ENCODE results near the gene CCDC7.
"Not testable (repeated sequence)": the region's sequence is repeated elsewhere in the genome, so short reads cannot be mapped to it uniquely, and the experiment has no call there.

The CCDC7 gene

GRCh38 chr10:32890444-32890843 lies 444.5 kb downstream of the CCDC7 start:
- DNase-seq: no peak

GRCh38 chr10:32891261-32891660 lies 445.3 kb downstream of the CCDC7 start:
- no peak for DNase-seq

- no peak for DNase-seq
Measured at GRCh38 chr10:32893434-32893833, 447.5 kb downstream of the CCDC7 start.

GRCh38 chr10:32893916-32894664 lies 448.1 kb downstream of the CCDC7 start:
- no peak for DNase-seq

GRCh38 chr10:32895200-32895968 lies 449.4 kb downstream of the CCDC7 start:
- DNase-seq: not testable (repeated sequence)

- no peak for DNase-seq
Measured at GRCh38 chr10:32901815-32902214, 455.9 kb downstream of the CCDC7 start.

- no peak for DNase-seq
Measured at GRCh38 chr10:32905466-32905865, 459.5 kb downstream of the CCDC7 start.

- DNase-seq: no peak
Measured at GRCh38 chr10:32906595-32906994, 460.7 kb downstream of the CCDC7 start.

GRCh38 chr10:32909456-32909855 lies 463.5 kb downstream of the CCDC7 start:
- DNase-seq: no peak

- not testable (repeated sequence) for DNase-seq
Measured at GRCh38 chr10:32909970-32910369, 464.0 kb downstream of the CCDC7 start.

- no peak for DNase-seq
Measured at GRCh38 chr10:32911285-32912016, 465.5 kb downstream of the CCDC7 start.

- not testable (repeated sequence) for DNase-seq
Measured at GRCh38 chr10:32917817-32918216, 471.9 kb downstream of the CCDC7 start.

- no peak for DNase-seq
Measured at GRCh38 chr10:32922170-32922569, 476.2 kb downstream of the CCDC7 start.

- no peak for DNase-seq
Measured at GRCh38 chr10:32923134-32923533, 477.2 kb downstream of the CCDC7 start.

GRCh38 chr10:32923849-32924248 lies 477.9 kb downstream of the CCDC7 start:
- DNase-seq: no peak

Data from NCI-H2029 treated with DMSO at 0.1 percent for 48 hours (cell line).